ENCODE measurements around the gene NTNG1. TPM values are rescaled to one million over a fixed set of nuclear protein-coding genes. Genes with fewer than 3 reads are reported as not detected.

The NTNG1 gene
- total and polyA plus RNA-seq, 2 of the 13 experiments (the other 11 are each of a cell fraction or from before 2014, with no cell fraction given), result not detected

GRCh38 chr1:107378426-107378825 lies 237.6 kb downstream of the NTNG1 start:
- 5% methylated on average over 2 of the region's 4 CpGs for WGBS (ENCODE audit: low lambda C conversion rate)
- no peak for TF ChIP-seq ZNF607 (CRISPR knock-in tag; IDR thresholded peaks at IDR 0.05; ENCODE audit: borderline replicate concordance)
- no peak for TF ChIP-seq XRCC5 (optimal IDR thresholded peaks at IDR 0.05; ENCODE audit: low read length)
- no peak for TF ChIP-seq EED (CRISPR knock-in tag; IDR thresholded peaks at IDR 0.05)
- no peak for TF ChIP-seq HINFP (CRISPR knock-in tag; IDR thresholded peaks at IDR 0.05; ENCODE audit: low read depth)
- TF ChIP-seq BORCS8-MEF2B (CRISPR knock-in tag; IDR thresholded peaks at IDR 0.05), result no peak
- TF ChIP-seq FOXC1 (CRISPR knock-in tag; IDR thresholded peaks at IDR 0.05; ENCODE audit: borderline replicate concordance), result no peak
- TF ChIP-seq NFE2L2 (IDR thresholded peaks at IDR 0.05; ENCODE audit: low read length), result no peak
- no peak for TF ChIP-seq MTF2 (CRISPR knock-in tag; IDR thresholded peaks at IDR 0.05; ENCODE audit: borderline replicate concordance)
- TF ChIP-seq ONECUT2 (CRISPR knock-in tag; IDR thresholded peaks at IDR 0.05), result no peak
- TF ChIP-seq ZNF468 (CRISPR knock-in tag; IDR thresholded peaks at IDR 0.05), result no peak
- TF ChIP-seq ZNF792 (CRISPR knock-in tag; IDR thresholded peaks at IDR 0.05), result no peak
- intact Hi-C loops (cut with micrococcal nuclease; ENCODE audit: unreplicated experiment), result no loop called here
- H3K9ac ChIP-seq (ENCODE audit: insufficient read depth, low read depth, low read length), result no peak overlapping the region
- FAIRE-seq, result no peak
- POLR2A ChIA-PET, result no interaction called here
- DNase-seq (ENCODE audit: low spot score), result no peak
- H3K36me3 ChIP-seq (replicated peaks in 1 of 2; ENCODE audit: control insufficient read depth in 1 of 2, insufficient read depth in 2 of 2, low read length in 2 of 2), result no peaks in the 10 kb centered on the region
- no peak for ATAC-seq
- CTCF ChIA-PET (ENCODE audit: low intra/inter-chr PET ratio, low total read pairs), result no interaction called here
- no TSS peak for BruUV-seq (replicated peaks)
- H3K4me1 ChIP-seq (ENCODE audit: insufficient read depth, low read length), result no peaks in the 10 kb centered on the region
- no peaks in the 10 kb centered on the region for H3K79me2 ChIP-seq (ENCODE audit: insufficient read depth, low read length)
- no peak overlapping the region for H2AFZ ChIP-seq (ENCODE audit: low read length)
- in situ Hi-C loops (cut with HindIII; ENCODE audit: extremely low pct_ligation_motif_present, low pct_unique_long_range_greater_than_20kb), result no loop called here
- no peaks in the 10 kb centered on the region; a peak in 1 of 5 replicates for H3K27me3 ChIP-seq (ENCODE audit: control insufficient read depth in 1 of 2, insufficient read depth in 2 of 2, low read length in 2 of 2)
- no peak overlapping the region for H3K27ac ChIP-seq (ENCODE audit: extremely low read length, insufficient read depth, low read length)
- no peaks in the 10 kb centered on the region for H3K9me3 ChIP-seq (ENCODE audit: low read length)
- H4K20me1 ChIP-seq (ENCODE audit: insufficient read depth, low read length), result no peaks in the 10 kb centered on the region
- no peak overlapping the region for H3K4me3 ChIP-seq (replicated peaks in 1 of 3; ENCODE audit: insufficient read depth in 1 of 3, low read depth in 2 of 3, low read length in 3 of 3)
- H3K4me2 ChIP-seq (ENCODE audit: low read depth, low read length), result no peak overlapping the region
